Measurements from ENCODE around the gene PTPN11.
A peak's percentile ranks its signal among the peaks of the same experiment; 100 is the strongest.
"Not testable (repeated sequence)": the region's sequence is repeated elsewhere in the genome, so short reads cannot be mapped to it uniquely, and the experiment has no call there.

The PTPN11 gene

GRCh38 chr12:112409064-112409905 is 9.5 kb upstream of the PTPN11 start, which contains the start of gene RPL6:
TSS of gene RPL6 (minus strand) at chr12:112409605. CDS start at chr12:112408656, 949 bp downstream.
- DNase-seq (ENCODE audit: low read depth in 2 of 2): peak; percentile 59 to 69

- DNase-seq (ENCODE audit: low read depth in 2 of 2): no peak
These were observed 8.9 kb upstream of the PTPN11 start for GRCh38 chr12:112409906-112410244.

- DNase-seq (ENCODE audit: low read depth in 2 of 2): no peak
These were observed 4.7 kb upstream of the PTPN11 start for GRCh38 chr12:112413855-112414625.

- DNase-seq (ENCODE audit: low read depth in 2 of 2): not testable (repeated sequence)
These were observed 3.3 kb upstream of the PTPN11 start for GRCh38 chr12:112415457-112415856.

- no peak for DNase-seq (ENCODE audit: low read depth in 2 of 2)
These were observed 507 bp upstream of the PTPN11 start for GRCh38 chr12:112418273-112418607.

- DNase-seq (ENCODE audit: low read depth in 2 of 2): no peak
These were observed 768 bp downstream of the PTPN11 start for GRCh38 chr12:112419297-112420133.

GRCh38 chr12:112420740-112421139 is 2.0 kb downstream of the PTPN11 start:
- no peak for DNase-seq (ENCODE audit: low read depth in 2 of 2)

- no peak for DNase-seq (ENCODE audit: low read depth in 2 of 2)
These were observed 2.6 kb downstream of the PTPN11 start for GRCh38 chr12:112421363-112421762.

GRCh38 chr12:112422531-112422930 is 3.8 kb downstream of the PTPN11 start:
- no peak for DNase-seq (ENCODE audit: low read depth in 2 of 2)

- DNase-seq (ENCODE audit: low read depth in 2 of 2): no peak
These were observed 5.4 kb downstream of the PTPN11 start for GRCh38 chr12:112424126-112424525.

GRCh38 chr12:112425582-112426382 is 7.0 kb downstream of the PTPN11 start:
- no peak for DNase-seq (ENCODE audit: low read depth in 2 of 2)

- DNase-seq (ENCODE audit: low read depth in 2 of 2): no peak
These were observed 9.0 kb downstream of the PTPN11 start for GRCh38 chr12:112427760-112428159.

- no peak for DNase-seq (ENCODE audit: low read depth in 2 of 2)
These were observed 12.2 kb downstream of the PTPN11 start for GRCh38 chr12:112430929-112431328.

GRCh38 chr12:112431965-112432364 is 13.2 kb downstream of the PTPN11 start:
- DNase-seq (ENCODE audit: low read depth in 2 of 2): no peak

GRCh38 chr12:112433551-112433950 is 14.8 kb downstream of the PTPN11 start:
- DNase-seq (ENCODE audit: low read depth in 2 of 2): no peak

GRCh38 chr12:112438645-112439044 is 19.9 kb downstream of the PTPN11 start:
- DNase-seq (ENCODE audit: low read depth in 2 of 2): not testable (repeated sequence)

GRCh38 chr12:112439769-112440168 is 21.0 kb downstream of the PTPN11 start:
- DNase-seq (ENCODE audit: low read depth in 2 of 2): no peak

- DNase-seq (ENCODE audit: low read depth in 2 of 2): not testable (repeated sequence)
These were observed 21.9 kb downstream of the PTPN11 start for GRCh38 chr12:112440653-112441052.

- no peak for DNase-seq (ENCODE audit: low read depth in 2 of 2)
These were observed 25.2 kb downstream of the PTPN11 start for GRCh38 chr12:112443916-112444315.

GRCh38 chr12:112446008-112446725 is 27.4 kb downstream of the PTPN11 start:
- DNase-seq (ENCODE audit: low read depth in 2 of 2): no peak

- no peak for DNase-seq (ENCODE audit: low read depth in 2 of 2)
These were observed 28.4 kb downstream of the PTPN11 start for GRCh38 chr12:112447106-112447505.
